Stimulated activated naive B cell treated with anti-CD40 and anti-IgM and Interleukin-4, amounts not matched to agents 10 μg/mL and 1 μg/mL and 100 μg/mL, for 72 hours (primary cell): ENCODE data around the gene ANKRD22.

Source experiments
- ATAC-seq, 2 donors: fragments of 150-1000 bp; cut with Tn5 transposase; replicated peaks; 2 replicates each; pipeline ENCODE4 v1.10.0; 2021; ENCODE audit warnings: moderate library complexity in 1 of 2
- DNase-seq: peaks from one replicate; pipeline ENCODE4 v3.0.0; 2021
- H3K27ac Mint-ChIP-seq: one replicate; pipeline ENCODE4 v1.8.0; 2022; ENCODE audit warnings: mild to moderate bottlenecking, mixed read lengths
- H3K27me3 Mint-ChIP-seq, 2 donors: one replicate each; pipeline ENCODE4 v1.8.0; 2022; ENCODE audit warnings: mixed read lengths in 2 of 2
- H3K36me3 Mint-ChIP-seq, 2 donors: one replicate each; pipeline ENCODE4 v1.8.0; 2022; ENCODE audit warnings: mixed read lengths in 2 of 2, mild to moderate bottlenecking in 1 of 2
- H3K4me1 Mint-ChIP-seq, 2 donors: one replicate each; pipeline ENCODE4 v1.8.0; 2022; ENCODE audit warnings: mixed read lengths in 2 of 2, mild to moderate bottlenecking in 1 of 2
- H3K4me3 Mint-ChIP-seq, 2 donors: one replicate each; pipeline ENCODE4 v1.8.0; 2022; ENCODE audit warnings: mild to moderate bottlenecking in 2 of 2, mixed read lengths in 2 of 2, moderate library complexity in 1 of 2
- H3K9me3 Mint-ChIP-seq, 2 donors: one replicate each; pipeline ENCODE4 v1.8.0; 2022; ENCODE audit warnings: mixed read lengths in 2 of 2, mild to moderate bottlenecking in 1 of 2

The ANKRD22 gene

GRCh38 chr10:88783724-88784123, 67.9 kb downstream of the ANKRD22 start:
- no peak for DNase-seq
- Mint-ChIP-seq H3K27ac (no peak overlapping the region), H3K9me3 (no peaks in the 10 kb centered on the region), H3K36me3 (no peaks in the 10 kb centered on the region), H3K27me3 (no peaks in the 10 kb centered on the region), H3K4me3 (no peak overlapping the region), H3K4me1 (no peaks in the 10 kb centered on the region)
- no peak for ATAC-seq

DNA sequence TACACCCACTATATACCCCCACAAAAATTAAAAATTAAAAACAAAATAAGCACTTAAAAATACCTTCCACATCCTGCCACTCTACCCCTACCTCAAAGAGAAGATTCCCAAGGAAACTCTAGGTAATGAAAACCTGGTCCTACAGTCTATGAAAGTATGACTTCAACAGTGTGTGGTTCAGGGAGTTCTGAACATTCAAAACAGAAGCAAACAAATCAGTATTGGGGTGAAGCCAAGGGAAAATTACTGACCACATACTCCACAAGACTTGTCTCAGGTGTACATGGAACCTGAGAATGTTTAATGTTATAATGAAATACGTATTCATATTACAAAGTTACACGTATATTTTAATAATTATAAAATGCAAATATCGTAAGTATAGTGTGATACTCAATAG, 69.4 kb downstream of the ANKRD22 start:
- DNase-seq (no peak), ATAC-seq (no peak)
- Mint-ChIP-seq H3K27me3 (no peaks in the 10 kb centered on the region), H3K36me3 (no peaks in the 10 kb centered on the region), H3K27ac (no peak overlapping the region), H3K4me1 (no peaks in the 10 kb centered on the region), H3K9me3 (no peaks in the 10 kb centered on the region), H3K4me3 (no peak overlapping the region)

DNA sequence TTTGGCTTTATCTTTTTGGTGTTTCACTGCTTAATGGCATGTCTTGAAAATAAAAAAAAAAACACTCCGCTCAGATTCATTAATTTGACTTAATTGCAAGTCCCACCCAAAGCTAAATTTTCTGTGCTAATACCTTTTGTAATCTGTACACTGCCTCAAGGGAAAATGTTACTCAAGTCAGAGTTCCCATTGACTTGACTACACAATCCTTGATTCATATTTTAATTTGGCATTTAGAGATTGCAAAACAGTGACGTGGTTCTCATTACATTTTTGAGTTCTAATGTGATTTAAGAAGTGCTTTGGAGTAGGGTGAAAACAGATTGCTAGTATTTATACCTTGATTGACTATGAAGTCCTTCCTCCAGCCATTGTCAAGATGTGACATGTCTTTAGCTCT, 70.4 kb downstream of the ANKRD22 start:
- no peak overlapping the region for H3K27ac Mint-ChIP-seq

More for the DNA sequence above, 70.4 kb downstream of the ANKRD22 start:
- no peaks in the 10 kb centered on the region for H3K27me3 Mint-ChIP-seq
- DNase-seq (no peak), ATAC-seq (no peak)
- H3K4me3 Mint-ChIP-seq, result no peak overlapping the region
- no peaks in the 10 kb centered on the region for H3K36me3 Mint-ChIP-seq
- H3K9me3 Mint-ChIP-seq, result no peaks in the 10 kb centered on the region
- no peaks in the 10 kb centered on the region for H3K4me1 Mint-ChIP-seq
